Omental fat pad (tissue), 4 donors: ENCODE measurements around the gene RNF114. TPM values are rescaled to one million over a fixed set of nuclear protein-coding genes. Genes with fewer than 3 reads are reported as not detected.

ENCODE experiments used
- ATAC-seq: fragments of 150-250 bp; one replicate; pipeline ENCODE4 v1.9.1; 2016; ENCODE audit warnings: mild to moderate bottlenecking, moderate library complexity; ENCODE audit not compliant: low FRiP score
- DNase-seq: peaks from one replicate; pipeline ENCODE4 v3.0.0-alpha.2; 2019; ENCODE audit warnings: low spot score
- CTCF ChIP-seq, 3 donors: fragments of 450-650 bp; IDR thresholded peaks; one replicate each; pipeline ENCODE4 v1.5.1; 2016 to 2017; ENCODE audit warnings: antibody characterized with exemption in 3 of 3, mild to moderate bottlenecking in 3 of 3, moderate library complexity in 2 of 3
- total RNA-seq, 4 donors: library from RNA; depleted of rRNA; stranded (reverse); fragments of >200 nt; gene quantifications; one replicate each; pipeline ENCODE4 v1.1.0, GENCODE V29; 2016

Gene RNF114
- total RNA-seq, 4 donors from 2014 or later = 133 to 163 (median 146) TPM

GRCh38 chr20:49906101-49906604, 30.0 kb upstream of the RNF114 start:
- ATAC-seq (no peak), DNase-seq (no peak)

GRCh38 chr20:49906615-49907154, 29.5 kb upstream of the RNF114 start:
- no peak for TF ChIP-seq CTCF (IDR thresholded peaks at IDR 0.05)
- DNase-seq (no peak), ATAC-seq (no peak)

More at GRCh38 chr20:49906101-49906604, 30.0 kb upstream of the RNF114 start:
- TF ChIP-seq CTCF (IDR thresholded peaks at IDR 0.05) = no peak

GRCh38 chr20:49907405-49908257, 28.6 kb upstream of the RNF114 start:
- ATAC-seq = no peak
- DNase-seq = no peak
- no peak for TF ChIP-seq CTCF (IDR thresholded peaks at IDR 0.05)

GRCh38 chr20:49908258-49908565, 28.0 kb upstream of the RNF114 start:
- TF ChIP-seq CTCF (IDR thresholded peaks at IDR 0.05) = no peak
- no peak for ATAC-seq
- DNase-seq = no peak

- no peak for TF ChIP-seq CTCF (IDR thresholded peaks at IDR 0.05)
- ATAC-seq (no peak), DNase-seq (no peak)
These were observed 26.5 kb upstream of the RNF114 start for GRCh38 chr20:49909499-49910339.

GRCh38 chr20:49910340-49910706, 25.9 kb upstream of the RNF114 start:
- DNase-seq (no peak), ATAC-seq (no peak)
- TF ChIP-seq CTCF (IDR thresholded peaks at IDR 0.05) = no peak
